Neural cell (in vitro differentiated cells): ENCODE results near the gene PAX3. TPM values are rescaled to one million over a fixed set of nuclear protein-coding genes. Genes with fewer than 3 reads are reported as not detected.

ENCODE experiments used
- H2AFZ ChIP-seq: fragments of 200-600, 300-800 bp; sonication (generic), shearing (Covaris generic); 2 replicates; pipeline ENCODE4 v1.6.0; 2014; ENCODE audit warnings: low read depth, mild to moderate bottlenecking, antibody characterized with exemption, low read length, moderate library complexity
- H3F3A ChIP-seq: fragments of 200-600 bp; shearing (Covaris generic); 2 replicates; pipeline ENCODE4 v1.6.1; 2016; ENCODE audit warnings: mild to moderate bottlenecking, moderate library complexity, mixed read lengths, antibody characterized with exemption, low read length; ENCODE audit not compliant: insufficient read depth, poor library complexity, severe bottlenecking
- H3K27ac ChIP-seq: fragments of 200-600, 300-800 bp; sonication (generic), shearing (Covaris generic); 2 replicates; pipeline ENCODE4 v1.5.1; 2014; ENCODE audit warnings: mild to moderate bottlenecking, low read length, moderate library complexity
- H3K27me3 ChIP-seq: fragments of 300-800, 200-600 bp; sonication (generic), shearing (Covaris generic); 2 replicates; pipeline ENCODE4 v1.6.0; 2014; ENCODE audit warnings: mild to moderate bottlenecking, low read depth, low read length, moderate library complexity; ENCODE audit not compliant: insufficient read depth
- H3K36me3 ChIP-seq: fragments of 300-800, 200-600 bp; sonication (generic), shearing (Covaris generic); 2 replicates; pipeline ENCODE4 v1.5.1; 2014; ENCODE audit warnings: mild to moderate bottlenecking, antibody characterized with exemption, low read length, moderate library complexity; ENCODE audit not compliant: insufficient read depth
- H3K4me2 ChIP-seq: fragments of 300-800, 200-600 bp; sonication (generic), shearing (Covaris generic); 2 replicates; pipeline ENCODE4 v1.6.0; 2014; ENCODE audit warnings: mild to moderate bottlenecking, low read length
- H3K4me3 ChIP-seq: fragments of 300-800, 200-600 bp; sonication (generic), shearing (Covaris generic); 2 replicates; pipeline ENCODE4 v1.5.1; 2014; ENCODE audit warnings: mild to moderate bottlenecking, low read length, moderate library complexity
- H3K79me2 ChIP-seq: fragments of 200-600 bp; shearing (Covaris generic); replicated peaks from 2 replicates; pipeline ENCODE4 v1.6.0; 2014; ENCODE audit warnings: mild to moderate bottlenecking, low read length, moderate library complexity; ENCODE audit not compliant: insufficient read depth
- H3K9ac ChIP-seq: fragments of 300-800, 200-600 bp; sonication (generic), shearing (Covaris generic); 2 replicates; pipeline ENCODE4 v1.6.1; 2016; ENCODE audit warnings: mild to moderate bottlenecking, low read length, mixed read lengths
- H3K9me2 ChIP-seq: fragments of 200-600 bp; shearing (Covaris generic); 2 replicates; pipeline ENCODE4 v1.6.1; 2016; ENCODE audit warnings: mild to moderate bottlenecking, low read length, mixed read lengths; ENCODE audit not compliant: insufficient read depth
- H3K9me3 ChIP-seq: fragments of 200-600, 300-800 bp; sonication (generic), shearing (Covaris generic); 2 replicates; pipeline ENCODE4 v1.6.1; 2016; ENCODE audit warnings: mild to moderate bottlenecking, mixed run types, low read length, moderate library complexity, mixed read lengths
- H4K20me1 ChIP-seq: fragments of 200-600 bp; shearing (Covaris generic); 2 replicates; pipeline ENCODE4 v1.6.1; 2016; ENCODE audit warnings: mild to moderate bottlenecking, mixed run types; ENCODE audit not compliant: insufficient read depth
- EP300 ChIP-seq: fragments of 450-650 bp; conservative IDR thresholded peaks from 2 replicates; pipeline ENCODE4 v1.6.1; 2014; ENCODE audit warnings: antibody characterized with exemption, mild to moderate bottlenecking, moderate library complexity; ENCODE audit not compliant: poor library complexity, severe bottlenecking
- EZH2 ChIP-seq: fragments of 200-600, 300-800 bp; shearing (Covaris generic), sonication (generic); IDR thresholded peaks from 2 replicates; pipeline ENCODE4 v1.6.1; 2014; ENCODE audit warnings: antibody characterized with exemption, low read length, borderline replicate concordance, mild to moderate bottlenecking; ENCODE audit not compliant: insufficient read depth, poor library complexity, severe bottlenecking
- MXI1 ChIP-seq: fragments of 450-650 bp; conservative IDR thresholded peaks from 2 replicates; pipeline ENCODE4 v1.6.1; 2014; ENCODE audit warnings: antibody characterized with exemption, mild to moderate bottlenecking; ENCODE audit not compliant: poor library complexity, severe bottlenecking
- POLR2AphosphoS5 ChIP-seq: IDR thresholded peaks from 2 replicates; pipeline ENCODE4 v1.6.1; 2012
- RAD21 ChIP-seq: fragments of 450-650 bp; conservative IDR thresholded peaks from 2 replicates; pipeline ENCODE4 v1.6.1; 2014; ENCODE audit warnings: antibody characterized with exemption, mild to moderate bottlenecking, moderate library complexity
- SMC3 ChIP-seq: fragments of 450-650 bp; conservative IDR thresholded peaks from 2 replicates; pipeline ENCODE4 v1.6.1; 2014; ENCODE audit warnings: antibody characterized with exemption, mild to moderate bottlenecking, moderate library complexity; ENCODE audit not compliant: poor library complexity
- TAF1 ChIP-seq: IDR thresholded peaks from 2 replicates; pipeline ENCODE4 v1.6.1; 2012; ENCODE audit warnings: low read depth
- polyA plus RNA-seq: library from polyadenylated mRNA; depleted of rRNA; stranded (reverse); fragments of >200 nt; gene quantifications from 2 replicates; pipeline ENCODE4 v1.2.3, GENCODE V29; 2014
- TF ChIP-seq, protein P1 (sequence below): IDR thresholded peaks from 2 replicates; pipeline ENCODE4 v1.6.1; 2012; ENCODE audit warnings: borderline replicate concordance
- TF ChIP-seq, protein P2 (sequence below): fragments of 450-650 bp; IDR thresholded peaks from 2 replicates; pipeline ENCODE4 v1.5.1; 2014; ENCODE audit warnings: antibody characterized with exemption, mild to moderate bottlenecking, moderate library complexity; ENCODE audit not compliant: poor library complexity, severe bottlenecking

The PAX3 gene
- polyA plus RNA-seq, 1 donor from 2014 or later = not detected

DNA sequence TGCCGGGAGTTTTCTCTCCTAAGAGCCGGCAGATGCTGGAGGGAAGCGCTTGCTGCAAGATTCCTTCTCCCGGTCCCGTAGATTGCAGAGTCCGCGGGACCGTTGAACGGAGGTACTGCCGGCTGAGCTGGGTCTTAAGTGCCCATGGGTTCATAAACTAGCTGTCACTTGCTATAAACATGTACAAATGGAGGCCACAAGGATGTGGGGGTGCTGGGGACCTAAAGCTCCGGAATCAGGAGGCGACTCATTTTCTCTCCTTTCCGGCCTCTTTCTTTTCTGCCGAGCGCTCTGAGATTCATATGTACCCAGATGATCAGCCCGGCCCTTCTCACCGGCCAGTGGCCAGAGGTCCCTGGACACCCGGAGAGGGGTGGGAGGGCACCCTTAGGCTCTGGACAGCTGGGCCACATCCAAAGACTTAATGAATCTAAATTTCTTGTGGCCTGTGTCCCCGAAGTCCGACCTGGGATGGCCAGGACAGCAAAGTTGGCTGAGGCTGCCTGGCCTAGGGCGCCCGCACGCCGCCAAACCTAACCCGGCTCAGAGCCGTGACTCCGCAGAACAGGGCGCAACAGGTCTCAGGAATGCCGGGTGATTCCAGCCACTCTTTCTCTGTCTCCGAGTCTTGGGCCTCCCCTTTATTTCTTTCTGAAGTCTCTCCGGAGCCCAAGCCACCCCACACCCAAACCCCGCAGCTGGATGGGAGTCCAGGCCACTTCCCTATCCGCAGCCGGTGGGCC lies 2.4 kb upstream of the PAX3 start:
- no peaks in the 10 kb centered on the region for H3K9me3 ChIP-seq
- no peak overlapping the region for H3K27ac ChIP-seq
- H3K4me3 ChIP-seq = no peak overlapping the region
- H3K36me3 ChIP-seq = no peaks in the 10 kb centered on the region
- H3K9ac ChIP-seq = no peak overlapping the region
- H3K4me2 ChIP-seq = no peak overlapping the region
- H3K9me2 ChIP-seq = no peaks in the 10 kb centered on the region
- no peaks in the 10 kb centered on the region for H3K79me2 ChIP-seq
- H4K20me1 ChIP-seq = no peaks in the 10 kb centered on the region
- no peak overlapping the region for H2AFZ ChIP-seq
- H3F3A ChIP-seq = no peaks in the 10 kb centered on the region
- peaks cover 100% of the 10 kb centered on the region for H3K27me3 ChIP-seq
- TF ChIP-seq, protein P1, sequence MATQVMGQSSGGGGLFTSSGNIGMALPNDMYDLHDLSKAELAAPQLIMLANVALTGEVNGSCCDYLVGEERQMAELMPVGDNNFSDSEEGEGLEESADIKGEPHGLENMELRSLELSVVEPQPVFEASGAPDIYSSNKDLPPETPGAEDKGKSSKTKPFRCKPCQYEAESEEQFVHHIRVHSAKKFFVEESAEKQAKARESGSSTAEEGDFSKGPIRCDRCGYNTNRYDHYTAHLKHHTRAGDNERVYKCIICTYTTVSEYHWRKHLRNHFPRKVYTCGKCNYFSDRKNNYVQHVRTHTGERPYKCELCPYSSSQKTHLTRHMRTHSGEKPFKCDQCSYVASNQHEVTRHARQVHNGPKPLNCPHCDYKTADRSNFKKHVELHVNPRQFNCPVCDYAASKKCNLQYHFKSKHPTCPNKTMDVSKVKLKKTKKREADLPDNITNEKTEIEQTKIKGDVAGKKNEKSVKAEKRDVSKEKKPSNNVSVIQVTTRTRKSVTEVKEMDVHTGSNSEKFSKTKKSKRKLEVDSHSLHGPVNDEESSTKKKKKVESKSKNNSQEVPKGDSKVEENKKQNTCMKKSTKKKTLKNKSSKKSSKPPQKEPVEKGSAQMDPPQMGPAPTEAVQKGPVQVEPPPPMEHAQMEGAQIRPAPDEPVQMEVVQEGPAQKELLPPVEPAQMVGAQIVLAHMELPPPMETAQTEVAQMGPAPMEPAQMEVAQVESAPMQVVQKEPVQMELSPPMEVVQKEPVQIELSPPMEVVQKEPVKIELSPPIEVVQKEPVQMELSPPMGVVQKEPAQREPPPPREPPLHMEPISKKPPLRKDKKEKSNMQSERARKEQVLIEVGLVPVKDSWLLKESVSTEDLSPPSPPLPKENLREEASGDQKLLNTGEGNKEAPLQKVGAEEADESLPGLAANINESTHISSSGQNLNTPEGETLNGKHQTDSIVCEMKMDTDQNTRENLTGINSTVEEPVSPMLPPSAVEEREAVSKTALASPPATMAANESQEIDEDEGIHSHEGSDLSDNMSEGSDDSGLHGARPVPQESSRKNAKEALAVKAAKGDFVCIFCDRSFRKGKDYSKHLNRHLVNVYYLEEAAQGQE = no peak
- TF ChIP-seq SMC3 (no peak), MXI1 (no peak), RAD21 (no peak), POLR2AphosphoS5 (no peak), TAF1 (no peak), EZH2 (no peak), EP300 (no peak)
- TF ChIP-seq, protein P2, sequence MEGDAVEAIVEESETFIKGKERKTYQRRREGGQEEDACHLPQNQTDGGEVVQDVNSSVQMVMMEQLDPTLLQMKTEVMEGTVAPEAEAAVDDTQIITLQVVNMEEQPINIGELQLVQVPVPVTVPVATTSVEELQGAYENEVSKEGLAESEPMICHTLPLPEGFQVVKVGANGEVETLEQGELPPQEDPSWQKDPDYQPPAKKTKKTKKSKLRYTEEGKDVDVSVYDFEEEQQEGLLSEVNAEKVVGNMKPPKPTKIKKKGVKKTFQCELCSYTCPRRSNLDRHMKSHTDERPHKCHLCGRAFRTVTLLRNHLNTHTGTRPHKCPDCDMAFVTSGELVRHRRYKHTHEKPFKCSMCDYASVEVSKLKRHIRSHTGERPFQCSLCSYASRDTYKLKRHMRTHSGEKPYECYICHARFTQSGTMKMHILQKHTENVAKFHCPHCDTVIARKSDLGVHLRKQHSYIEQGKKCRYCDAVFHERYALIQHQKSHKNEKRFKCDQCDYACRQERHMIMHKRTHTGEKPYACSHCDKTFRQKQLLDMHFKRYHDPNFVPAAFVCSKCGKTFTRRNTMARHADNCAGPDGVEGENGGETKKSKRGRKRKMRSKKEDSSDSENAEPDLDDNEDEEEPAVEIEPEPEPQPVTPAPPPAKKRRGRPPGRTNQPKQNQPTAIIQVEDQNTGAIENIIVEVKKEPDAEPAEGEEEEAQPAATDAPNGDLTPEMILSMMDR = no peak

DNA sequence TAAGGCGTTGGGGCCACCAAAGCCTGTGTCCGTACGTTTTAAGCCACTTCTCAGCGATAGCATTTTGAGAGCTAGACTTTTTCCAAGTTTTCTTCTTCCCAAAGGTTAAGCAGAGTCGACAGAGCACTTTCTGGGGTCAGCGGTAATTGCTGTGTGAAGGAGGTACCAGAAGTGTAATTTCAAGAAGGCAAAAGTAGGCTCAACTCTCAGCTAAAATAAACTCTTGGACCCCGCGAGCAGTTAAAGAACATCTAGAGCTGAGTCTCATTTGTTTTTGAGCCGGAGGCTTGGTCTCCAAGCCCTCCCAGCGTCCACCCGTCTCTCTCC lies 1.9 kb upstream of the PAX3 start:
- Histone ChIP-seq H4K20me1 (no peaks in the 10 kb centered on the region), H3K4me2 (no peak overlapping the region), H3K27me3 (peaks cover 100% of the 10 kb centered on the region), H3K36me3 (no peaks in the 10 kb centered on the region), H3K9me2 (no peaks in the 10 kb centered on the region), H3K4me3 (no peak overlapping the region), H2AFZ (no peak overlapping the region), H3F3A (no peaks in the 10 kb centered on the region), H3K79me2 (no peaks in the 10 kb centered on the region), H3K9me3 (no peaks in the 10 kb centered on the region), H3K9ac (no peak overlapping the region), H3K27ac (no peak overlapping the region)
- TF ChIP-seq RAD21 (no peak), TAF1 (no peak), EZH2 (no peak), SMC3 (no peak), EP300 (no peak), POLR2AphosphoS5 (no peak), MXI1 (no peak)
- TF ChIP-seq, protein P1 = no peak
- TF ChIP-seq, protein P2 = no peak
